Retinal pigment epithelial cell (primary cell): ENCODE data around the gene IL10RB.

Source experiments
- DNase-seq: peaks from one replicate; pipeline ENCODE4 v3.0.0-alpha.2; 2010; ENCODE audit warnings: low read depth
- H3K4me3 ChIP-seq: 2 replicates; pipeline ENCODE4 v1.5.1; 2011; ENCODE audit warnings: mild to moderate bottlenecking, low read length, control low read depth, moderate library complexity
- TF ChIP-seq, protein P1 (sequence below): conservative IDR thresholded peaks from 2 replicates; pipeline ENCODE4 v1.5.1; 2011; ENCODE audit warnings: low read depth, low read length, control low read depth, inconsistent platforms

IL10RB gene

DNA sequence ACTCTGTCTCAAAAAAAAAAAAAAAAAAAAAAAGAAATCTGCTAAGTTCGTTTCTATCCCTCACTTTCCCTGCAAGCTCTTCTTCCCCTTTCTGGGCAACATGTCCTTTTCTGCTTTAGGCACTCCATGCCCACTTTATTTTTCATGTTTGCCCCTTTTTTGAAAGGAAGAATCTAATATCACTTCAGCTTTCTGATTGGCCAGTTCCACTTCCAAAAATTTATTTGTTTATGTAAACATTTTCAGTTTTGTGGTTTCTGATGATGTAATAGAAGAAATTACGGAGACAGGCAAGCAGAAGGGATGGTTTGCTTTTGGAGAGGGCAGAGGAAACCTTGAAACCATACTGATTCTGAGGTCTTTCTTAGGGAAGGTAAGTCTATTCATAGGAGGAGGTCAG lies 73.8 kb downstream of the IL10RB start:
- H3K4me3 ChIP-seq: no peak overlapping the region
- DNase-seq: no peak
- TF ChIP-seq, protein P1, sequence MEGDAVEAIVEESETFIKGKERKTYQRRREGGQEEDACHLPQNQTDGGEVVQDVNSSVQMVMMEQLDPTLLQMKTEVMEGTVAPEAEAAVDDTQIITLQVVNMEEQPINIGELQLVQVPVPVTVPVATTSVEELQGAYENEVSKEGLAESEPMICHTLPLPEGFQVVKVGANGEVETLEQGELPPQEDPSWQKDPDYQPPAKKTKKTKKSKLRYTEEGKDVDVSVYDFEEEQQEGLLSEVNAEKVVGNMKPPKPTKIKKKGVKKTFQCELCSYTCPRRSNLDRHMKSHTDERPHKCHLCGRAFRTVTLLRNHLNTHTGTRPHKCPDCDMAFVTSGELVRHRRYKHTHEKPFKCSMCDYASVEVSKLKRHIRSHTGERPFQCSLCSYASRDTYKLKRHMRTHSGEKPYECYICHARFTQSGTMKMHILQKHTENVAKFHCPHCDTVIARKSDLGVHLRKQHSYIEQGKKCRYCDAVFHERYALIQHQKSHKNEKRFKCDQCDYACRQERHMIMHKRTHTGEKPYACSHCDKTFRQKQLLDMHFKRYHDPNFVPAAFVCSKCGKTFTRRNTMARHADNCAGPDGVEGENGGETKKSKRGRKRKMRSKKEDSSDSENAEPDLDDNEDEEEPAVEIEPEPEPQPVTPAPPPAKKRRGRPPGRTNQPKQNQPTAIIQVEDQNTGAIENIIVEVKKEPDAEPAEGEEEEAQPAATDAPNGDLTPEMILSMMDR: no peak

DNA sequence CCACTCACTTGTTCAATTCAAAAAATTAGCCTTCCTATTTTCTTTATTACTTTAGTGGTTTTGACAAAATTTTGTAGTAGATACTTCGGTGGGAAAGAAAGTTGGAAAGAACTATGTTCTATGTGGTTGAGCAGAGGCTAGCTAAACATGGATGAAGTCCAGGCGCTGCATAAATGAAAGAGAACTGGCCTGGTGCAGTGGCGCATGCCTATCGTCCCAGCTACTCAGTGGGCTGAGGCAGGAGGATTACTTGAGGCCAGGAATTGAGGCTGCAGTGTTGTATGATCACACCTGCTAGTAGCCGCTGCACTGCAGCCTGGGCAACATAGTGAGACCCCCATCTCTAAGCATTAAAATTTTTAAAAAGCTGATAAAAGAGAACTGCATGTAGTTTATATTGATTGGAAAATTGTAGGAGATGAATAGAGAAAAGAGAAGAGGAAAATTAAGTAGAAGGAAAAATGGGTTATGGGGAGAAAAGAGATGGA lies 79.6 kb downstream of the IL10RB start:
- TF ChIP-seq, protein P1: no peak
- DNase-seq: no peak
- no peak overlapping the region for H3K4me3 ChIP-seq
